K562 (cell line): ENCODE measurements around the gene PHTF2. TPM values are rescaled to one million over a fixed set of nuclear protein-coding genes. Genes with fewer than 3 reads are reported as not detected.
A peak's percentile ranks its signal among the peaks of the same experiment; 100 is the strongest.

Source experiments
- BCL6 ChIP-seq: fragments of 250-450 bp; sonication (Bioruptor Pico); IDR thresholded peaks from 2 replicates; pipeline ENCODE4 v1.4.0; 2020
- CTBP1 ChIP-seq: fragments of 450-650 bp; IDR thresholded peaks from 2 replicates; pipeline ENCODE4 v1.6.1; 2016; ENCODE audit warnings: borderline replicate concordance
- HDAC8 ChIP-seq: fragments of 450-650 bp; IDR thresholded peaks from 2 replicates; pipeline ENCODE4 v1.6.1; 2016; ENCODE audit warnings: mild to moderate bottlenecking, missing genetic modification characterization, moderate library complexity, missing compliant biosample characterization
- MAX ChIP-seq: sonication (generic); formaldehyde crosslinking; IDR thresholded peaks from 2 replicates; pipeline ENCODE4 v1.9.0; 2022; ENCODE audit warnings: mild to moderate bottlenecking, missing genetic modification reagents
- MTA1 ChIP-seq: fragments of 450-650 bp; IDR thresholded peaks from 2 replicates; pipeline ENCODE4 v1.6.1; 2017; ENCODE audit warnings: borderline replicate concordance
- MTA2 ChIP-seq: fragments of 450-650 bp; IDR thresholded peaks from 2 replicates; pipeline ENCODE4 v1.6.1; 2016; ENCODE audit warnings: low read depth
- ZBTB33 ChIP-seq: sonication (generic); formaldehyde crosslinking; IDR thresholded peaks from 2 replicates; pipeline ENCODE4 v1.8.1; 2023; ENCODE audit warnings: mild to moderate bottlenecking, missing genetic modification reagents
- ZNF398 ChIP-seq: fragments of 250-450 bp; sonication (Bioruptor Pico); IDR thresholded peaks from 2 replicates; pipeline ENCODE4 v1.8.0; 2021; ENCODE audit warnings: moderate library complexity, mild to moderate bottlenecking, inconsistent platforms
- ZNF764 ChIP-seq: fragments of 250-450 bp; sonication (Bioruptor Pico); IDR thresholded peaks from 2 replicates; pipeline ENCODE4 v1.4.0; 2020; ENCODE audit warnings: low read depth, mild to moderate bottlenecking, moderate library complexity
- polyA plus RNA-seq, 8 experiments: library from polyadenylated mRNA; depleted of rRNA in 4 of 8; stranded (reverse) in 5 of 8; unstranded in 3 of 8; fragments of >200 nt; fragmentation: Nextera tagmentation in 2 of 8; fragmentation: Illumina TruSeq in 1 of 8; extraction: Ambion mirVana in 2 of 8; extraction: Trizol in 1 of 8; gene quantifications; 2 replicates each; pipeline versions ENCODE4 v1.2.1 to v1.2.3, GENCODE V29; 2011 to 2014; ENCODE audit warnings: inconsistent platforms in 1 of 8, missing spikeins in 1 of 8
- total RNA-seq, 7 experiments: library from RNA; depleted of rRNA in 6 of 7; stranded (reverse); fragments of >200 nt in 6 of 7; fragmentation: Illumina TruSeq in 2 of 7; extraction: Trizol in 2 of 7; gene quantifications; 2 replicates each; pipeline versions ENCODE4 v1.2.1 to v1.2.3, GENCODE V29; 2011 to 2021; ENCODE audit warnings: low replicate concordance in 1 of 7

Gene PHTF2
- total and polyA plus RNA-seq, 9 of the 15 experiments (the other 6 are each of a cell fraction or from before 2014, with no cell fraction given): 17.9 to 43.6 (median 25.4) TPM

GRCh38 chr7:77855371-77856083, 57.0 kb downstream of the PHTF2 start (continued):
- TF ChIP-seq ZBTB33 (CRISPR knock-in tag): 0 out of 2 replicates have a peak, but pooled peaks have one; percentile 15
- TF ChIP-seq HDAC8: no peak
- peak; percentile 79 for TF ChIP-seq MAX (CRISPR knock-in tag)
- TF ChIP-seq MTA1: no peak
- no peak for TF ChIP-seq ZNF764 (CRISPR knock-in tag)
- TF ChIP-seq MTA2: peak; percentile 59
- no peak for TF ChIP-seq BCL6 (CRISPR knock-in tag)
- peak; percentile 45; the same call in 1 of the 2 replicates for TF ChIP-seq CTBP1
- no peak for TF ChIP-seq ZNF398 (CRISPR knock-in tag)
